WTC11 (cell line): ENCODE results near the gene PARD3B. TPM values are rescaled to one million over a fixed set of nuclear protein-coding genes. Genes with fewer than 3 reads are reported as not detected.

Source experiments
- ATAC-seq: fragments of 200-7000 bp; cut with Tn5 transposase; 2 replicates; pipeline ENCODE4 v1.10.0; 2021; ENCODE audit warnings: mild to moderate bottlenecking, moderate library complexity
- CTCF ChIA-PET: fragments of 300-600 bp; sonication (Branson Sonifier 250); formaldehyde crosslinking; loops from one replicate; lab custom pipeline; 2021; ENCODE audit warnings: antibody characterized with exemption; lab: Charles Lee
- POLR2A ChIA-PET: fragments of 350-600 bp; sonication (Branson Sonifier 250); formaldehyde crosslinking; loops from one replicate; lab custom pipeline; 2021; ENCODE audit warnings: antibody characterized with exemption; lab: Charles Lee
- DNase-seq: peaks from one replicate; pipeline ENCODE4 v3.0.0; 2021; ENCODE audit warnings: low spot score
- H3K27ac Mint-ChIP-seq: 2 replicates; pipeline ENCODE4 v1.8.0; 2021; ENCODE audit warnings: mixed read lengths
- H3K27me3 Mint-ChIP-seq: 2 replicates; pipeline ENCODE4 v1.8.0; 2021; ENCODE audit warnings: low read depth, mild to moderate bottlenecking, moderate library complexity, mixed read lengths
- H3K36me3 Mint-ChIP-seq: 2 replicates; pipeline ENCODE4 v1.8.0; 2021; ENCODE audit warnings: mixed read lengths
- H3K4me1 Mint-ChIP-seq: 2 replicates; pipeline ENCODE4 v1.8.0; 2022; ENCODE audit warnings: mixed read lengths
- H3K4me3 Mint-ChIP-seq: 2 replicates; pipeline ENCODE4 v1.8.0; 2021; ENCODE audit warnings: mild to moderate bottlenecking, moderate library complexity, mixed read lengths
- H3K9me3 Mint-ChIP-seq: 2 replicates; pipeline ENCODE4 v1.8.0; 2021; ENCODE audit warnings: mixed read lengths
- AR ChIP-seq: fragments of 250-450 bp; sonication (Bioruptor Pico); IDR thresholded peaks from 2 replicates; pipeline ENCODE4 v1.9.0; 2021; ENCODE audit warnings: mild to moderate bottlenecking
- CREB1 ChIP-seq: sonication (generic); formaldehyde crosslinking; IDR thresholded peaks from 2 replicates; pipeline ENCODE4 v1.8.0; 2023; ENCODE audit warnings: mild to moderate bottlenecking, missing genetic modification reagents
- CTCF ChIP-seq: fragments of 200-600 bp; IDR thresholded peaks from 2 replicates; pipeline ENCODE4 v1.8.0; 2022; ENCODE audit warnings: antibody characterized with exemption
- EMX1 ChIP-seq: fragments of 250-450 bp; sonication (Bioruptor Pico); IDR thresholded peaks from 2 replicates; pipeline ENCODE4 v1.8.0; 2021; ENCODE audit warnings: mild to moderate bottlenecking
- FOXP1 ChIP-seq: sonication (generic); formaldehyde crosslinking; IDR thresholded peaks from 2 replicates; pipeline ENCODE4 v1.8.0; 2022; ENCODE audit warnings: missing genetic modification reagents, mild to moderate bottlenecking, moderate library complexity, borderline replicate concordance
- GRHL2 ChIP-seq: fragments of 250-450 bp; sonication (Bioruptor Pico); IDR thresholded peaks from 2 replicates; pipeline ENCODE4 v1.8.0; 2022; ENCODE audit warnings: mild to moderate bottlenecking, moderate library complexity; ENCODE audit not compliant: insufficient replicate concordance, severe bottlenecking
- JAZF1 ChIP-seq: fragments of 250-450 bp; sonication (Bioruptor Pico); IDR thresholded peaks from 2 replicates; pipeline ENCODE4 v1.9.0; 2021; ENCODE audit warnings: moderate library complexity, mild to moderate bottlenecking, inconsistent platforms
- KAT7 ChIP-seq: sonication (generic); formaldehyde crosslinking; IDR thresholded peaks from 2 replicates; pipeline ENCODE4 v1.8.1; 2023; ENCODE audit warnings: missing genetic modification reagents, mild to moderate bottlenecking, borderline replicate concordance
- MAX ChIP-seq: sonication (generic); formaldehyde crosslinking; IDR thresholded peaks from 2 replicates; pipeline ENCODE4 v1.8.0; 2022; ENCODE audit warnings: mild to moderate bottlenecking, missing genetic modification reagents
- MXD4 ChIP-seq: fragments of 250-450 bp; sonication (Bioruptor Pico); IDR thresholded peaks from 2 replicates; pipeline ENCODE4 v1.8.0; 2021; ENCODE audit warnings: mild to moderate bottlenecking, moderate library complexity, borderline replicate concordance
- NFATC4 ChIP-seq: fragments of 250-450 bp; sonication (Bioruptor Pico); IDR thresholded peaks from 2 replicates; pipeline ENCODE4 v1.9.0; 2021; ENCODE audit warnings: mild to moderate bottlenecking
- RELA ChIP-seq: sonication (generic); formaldehyde crosslinking; IDR thresholded peaks from 2 replicates; pipeline ENCODE4 v1.8.1; 2022; ENCODE audit warnings: missing genetic modification reagents, mild to moderate bottlenecking, borderline replicate concordance
- RORB ChIP-seq: fragments of 250-450 bp; sonication (Bioruptor Pico); IDR thresholded peaks from 2 replicates; pipeline ENCODE4 v1.9.0; 2021; ENCODE audit warnings: mild to moderate bottlenecking
- SMAD3 ChIP-seq: sonication (generic); formaldehyde crosslinking; IDR thresholded peaks from 2 replicates; pipeline ENCODE4 v1.8.0; 2022; ENCODE audit warnings: missing genetic modification reagents, mild to moderate bottlenecking, borderline replicate concordance
- STAT6 ChIP-seq: sonication (generic); formaldehyde crosslinking; conservative IDR thresholded peaks from 2 replicates; pipeline ENCODE4 v1.8.1; 2023; ENCODE audit warnings: mild to moderate bottlenecking, low read depth, missing genetic modification reagents, moderate library complexity
- ZNF219 ChIP-seq: sonication (generic); formaldehyde crosslinking; IDR thresholded peaks from 2 replicates; pipeline ENCODE4 v1.8.0; 2023; ENCODE audit warnings: missing genetic modification reagents, mild to moderate bottlenecking, borderline replicate concordance
- ZNF232 ChIP-seq: sonication (generic); formaldehyde crosslinking; IDR thresholded peaks from 2 replicates; pipeline ENCODE4 v1.8.0; 2022; ENCODE audit warnings: mild to moderate bottlenecking, missing genetic modification reagents
- ZNF317 ChIP-seq: sonication (generic); formaldehyde crosslinking; IDR thresholded peaks from 2 replicates; pipeline ENCODE4 v1.8.1; 2023; ENCODE audit warnings: low read depth, mild to moderate bottlenecking, moderate library complexity, missing genetic modification reagents, borderline replicate concordance
- ZNF532 ChIP-seq: fragments of 250-450 bp; sonication (Bioruptor Pico); IDR thresholded peaks from 2 replicates; pipeline ENCODE4 v1.9.0; 2021; ENCODE audit warnings: mild to moderate bottlenecking, borderline replicate concordance
- ZSCAN18 ChIP-seq: fragments of 250-450 bp; sonication (Bioruptor Pico); IDR thresholded peaks from 2 replicates; pipeline ENCODE4 v2.1.2; 2022; ENCODE audit warnings: mild to moderate bottlenecking, moderate library complexity
- total RNA-seq: library from RNA; stranded (reverse); gene quantifications from 3 replicates; pipeline ENCODE4 v1.2.3, GENCODE V29; 2021

Gene PARD3B
- total RNA-seq, 1 experiment from 2014 or later, result 5.6 TPM

GRCh38 chr2:205527801-205528200 is 982.5 kb downstream of the PARD3B start:
- Mint-ChIP-seq H3K36me3 (no peaks in the 10 kb centered on the region), H3K27ac (no peak overlapping the region), H3K9me3 (no peaks in the 10 kb centered on the region), H3K4me1 (peaks cover 20% of the 10 kb centered on the region), H3K27me3 (no peaks in the 10 kb centered on the region), H3K4me3 (no peak overlapping the region)
- ATAC-seq (no peak), DNase-seq (no peak)
- ChIA-PET CTCF (no interaction called here), POLR2A (interaction anchor here (0.6 kb wide), 1 partner anchor 533 kb away, joined by 5 read pairs; no protein-coding TSS in a partner anchor)
- TF ChIP-seq EMX1, result no peak
- TF ChIP-seq ZNF317 (CRISPR knock-in tag), result no peak
- TF ChIP-seq MXD4 (CRISPR knock-in tag), result no peak
- no peak for TF ChIP-seq GRHL2 (CRISPR knock-in tag)
- TF ChIP-seq STAT6 (CRISPR knock-in tag), result no peak
- no peak for TF ChIP-seq CTCF
- TF ChIP-seq RELA (CRISPR knock-in tag), result no peak
- no peak for TF ChIP-seq ZNF219 (CRISPR knock-in tag)
- no peak for TF ChIP-seq KAT7 (CRISPR knock-in tag)
- TF ChIP-seq AR (CRISPR knock-in tag), result no peak
- TF ChIP-seq SMAD3, result no peak

GRCh38 chr2:205531072-205531471 is 985.8 kb downstream of the PARD3B start:
- no peak for ATAC-seq
- Mint-ChIP-seq H3K36me3 (no peaks in the 10 kb centered on the region), H3K4me3 (no peak overlapping the region), H3K9me3 (no peaks in the 10 kb centered on the region), H3K4me1 (peaks cover 20% of the 10 kb centered on the region)
- TF ChIP-seq FOXP1 (CRISPR knock-in tag) (no peak), NFATC4 (no peak), MAX (CRISPR knock-in tag) (no peak), ZSCAN18 (CRISPR knock-in tag) (no peak), GRHL2 (CRISPR knock-in tag) (no peak), JAZF1 (CRISPR knock-in tag) (no peak), RELA (CRISPR knock-in tag) (no peak), ZNF532 (CRISPR knock-in tag) (no peak), RORB (no peak), ZNF232 (CRISPR knock-in tag) (no peak), CREB1 (CRISPR knock-in tag) (no peak), ZNF219 (CRISPR knock-in tag) (no peak)
- TF ChIP-seq, all 79 proteins: peak for 0
- DNase-seq, result no peak
- POLR2A ChIA-PET, result no interaction called here
- CTCF ChIA-PET, result no interaction called here
- Mint-ChIP-seq H3K27me3 (no peaks in the 10 kb centered on the region), H3K27ac (no peak overlapping the region)
